Omental fat pad (tissue), 4 donors: ENCODE data around the gene ZBTB17. TPM values are rescaled to one million over a fixed set of nuclear protein-coding genes. Genes with fewer than 3 reads are reported as not detected.
"Not testable (repeated sequence)": the region's sequence is repeated elsewhere in the genome, so short reads cannot be mapped to it uniquely, and the experiment has no call there.

Source experiments
- ATAC-seq: fragments of 150-250 bp; one replicate; pipeline ENCODE4 v1.9.1; 2016; ENCODE audit warnings: mild to moderate bottlenecking, moderate library complexity; ENCODE audit not compliant: low FRiP score
- DNase-seq: peaks from one replicate; pipeline ENCODE4 v3.0.0-alpha.2; 2019; ENCODE audit warnings: low spot score
- small RNA-seq: library from RNA; depleted of rRNA; stranded (forward); fragments of <200 nt; gene quantifications from one replicate; pipeline ENCODE3, GENCODE V24; 2016
- total RNA-seq, 4 donors: library from RNA; depleted of rRNA; stranded (reverse); fragments of >200 nt; gene quantifications; one replicate each; pipeline ENCODE4 v1.1.0, GENCODE V29; 2016
- TF ChIP-seq, protein P1 (sequence below), 3 donors: fragments of 450-650 bp; IDR thresholded peaks; one replicate each; pipeline ENCODE4 v1.5.1; 2016 to 2017; ENCODE audit warnings: antibody characterized with exemption in 3 of 3, mild to moderate bottlenecking in 3 of 3, moderate library complexity in 2 of 3

The ZBTB17 gene
- total RNA-seq, 4 donors from 2014 or later: 20.7 to 53.6 (median 27.8) TPM

DNA sequence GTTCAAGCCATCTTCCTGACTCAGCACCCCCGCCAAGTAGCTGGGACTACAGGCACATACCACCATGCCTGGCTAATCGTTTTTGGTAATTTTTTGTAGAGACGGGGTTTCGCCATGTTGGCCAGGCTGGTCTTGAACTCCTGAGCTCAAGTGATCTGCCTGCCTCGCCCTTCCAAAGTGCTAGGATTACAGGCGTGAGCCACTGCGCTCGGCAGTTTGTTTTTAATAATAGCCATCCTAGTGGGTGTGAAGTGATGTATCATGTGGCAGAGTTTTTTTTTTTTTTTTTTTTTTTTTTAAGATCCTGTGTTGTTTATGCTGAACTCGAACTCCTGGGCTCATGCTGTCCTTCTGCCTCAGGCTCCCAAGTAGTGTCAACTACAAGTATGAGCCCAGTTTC lies 76.6 kb downstream of the ZBTB17 start:
- DNase-seq: no peak
- TF ChIP-seq, protein P1, sequence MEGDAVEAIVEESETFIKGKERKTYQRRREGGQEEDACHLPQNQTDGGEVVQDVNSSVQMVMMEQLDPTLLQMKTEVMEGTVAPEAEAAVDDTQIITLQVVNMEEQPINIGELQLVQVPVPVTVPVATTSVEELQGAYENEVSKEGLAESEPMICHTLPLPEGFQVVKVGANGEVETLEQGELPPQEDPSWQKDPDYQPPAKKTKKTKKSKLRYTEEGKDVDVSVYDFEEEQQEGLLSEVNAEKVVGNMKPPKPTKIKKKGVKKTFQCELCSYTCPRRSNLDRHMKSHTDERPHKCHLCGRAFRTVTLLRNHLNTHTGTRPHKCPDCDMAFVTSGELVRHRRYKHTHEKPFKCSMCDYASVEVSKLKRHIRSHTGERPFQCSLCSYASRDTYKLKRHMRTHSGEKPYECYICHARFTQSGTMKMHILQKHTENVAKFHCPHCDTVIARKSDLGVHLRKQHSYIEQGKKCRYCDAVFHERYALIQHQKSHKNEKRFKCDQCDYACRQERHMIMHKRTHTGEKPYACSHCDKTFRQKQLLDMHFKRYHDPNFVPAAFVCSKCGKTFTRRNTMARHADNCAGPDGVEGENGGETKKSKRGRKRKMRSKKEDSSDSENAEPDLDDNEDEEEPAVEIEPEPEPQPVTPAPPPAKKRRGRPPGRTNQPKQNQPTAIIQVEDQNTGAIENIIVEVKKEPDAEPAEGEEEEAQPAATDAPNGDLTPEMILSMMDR (IDR thresholded peaks at IDR 0.05): no peak
- no peak for ATAC-seq

DNA sequence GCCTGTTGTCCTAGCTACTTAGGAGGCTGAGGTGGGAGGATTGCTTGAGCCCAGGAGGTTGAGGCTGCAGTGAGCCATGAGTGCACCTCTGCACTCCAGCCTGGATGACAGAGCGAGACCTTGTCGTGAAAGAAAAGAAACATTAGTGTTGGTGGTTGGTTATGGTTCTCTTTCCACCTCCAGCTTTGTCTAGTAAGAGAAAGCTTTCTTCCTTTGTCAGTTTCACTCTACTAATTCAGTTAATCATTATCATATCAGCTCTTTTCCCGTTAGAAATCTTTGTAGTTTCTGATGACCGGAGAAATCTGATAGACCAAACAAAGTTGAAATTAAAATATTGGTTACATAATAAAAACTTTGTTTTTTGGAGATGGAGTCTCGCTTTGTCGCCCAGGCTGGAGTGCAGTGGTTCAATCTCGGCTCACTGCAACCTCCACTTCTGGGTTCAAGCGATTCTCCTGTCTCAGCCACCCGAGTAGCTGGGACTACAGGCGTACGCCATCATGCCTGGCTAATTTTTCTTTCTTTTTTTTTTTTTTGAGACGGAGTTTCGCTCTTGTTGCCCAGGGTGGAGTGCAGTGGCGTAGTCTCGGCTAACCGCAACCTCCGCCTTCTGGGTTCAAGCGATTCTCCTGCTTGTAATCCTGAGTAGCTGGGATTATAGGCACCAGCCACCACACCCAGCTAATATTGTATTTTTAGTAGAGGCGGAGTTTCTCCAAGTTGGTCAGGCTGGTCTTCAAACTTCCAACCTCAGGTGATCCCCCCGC lies 78.9 kb downstream of the ZBTB17 start:
- not testable (repeated sequence) for ATAC-seq

DNA sequence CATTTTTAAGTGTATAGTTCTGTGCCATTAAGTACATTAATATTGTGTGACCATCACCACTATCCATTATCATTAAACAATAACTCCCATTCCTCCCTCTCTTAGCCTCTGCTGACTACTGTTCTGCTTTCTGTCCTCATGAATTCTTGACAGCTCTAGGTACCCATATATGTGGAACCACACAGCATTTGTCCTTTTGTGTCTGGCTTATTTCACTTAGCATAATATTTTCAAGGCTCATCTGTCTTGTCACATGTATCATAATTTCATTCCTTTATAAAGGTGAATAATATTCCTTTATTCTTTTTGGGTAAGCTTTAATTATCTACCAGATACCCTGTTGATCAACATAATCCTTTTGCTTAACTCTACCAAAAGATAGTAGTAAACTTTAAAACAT lies 80.7 kb downstream of the ZBTB17 start:
- DNase-seq (no peak), ATAC-seq (no peak)
- TF ChIP-seq, protein P1 (IDR thresholded peaks at IDR 0.05): no peak

More for the DNA sequence above, 78.9 kb downstream of the ZBTB17 start:
- DNase-seq: not testable (repeated sequence)

DNA sequence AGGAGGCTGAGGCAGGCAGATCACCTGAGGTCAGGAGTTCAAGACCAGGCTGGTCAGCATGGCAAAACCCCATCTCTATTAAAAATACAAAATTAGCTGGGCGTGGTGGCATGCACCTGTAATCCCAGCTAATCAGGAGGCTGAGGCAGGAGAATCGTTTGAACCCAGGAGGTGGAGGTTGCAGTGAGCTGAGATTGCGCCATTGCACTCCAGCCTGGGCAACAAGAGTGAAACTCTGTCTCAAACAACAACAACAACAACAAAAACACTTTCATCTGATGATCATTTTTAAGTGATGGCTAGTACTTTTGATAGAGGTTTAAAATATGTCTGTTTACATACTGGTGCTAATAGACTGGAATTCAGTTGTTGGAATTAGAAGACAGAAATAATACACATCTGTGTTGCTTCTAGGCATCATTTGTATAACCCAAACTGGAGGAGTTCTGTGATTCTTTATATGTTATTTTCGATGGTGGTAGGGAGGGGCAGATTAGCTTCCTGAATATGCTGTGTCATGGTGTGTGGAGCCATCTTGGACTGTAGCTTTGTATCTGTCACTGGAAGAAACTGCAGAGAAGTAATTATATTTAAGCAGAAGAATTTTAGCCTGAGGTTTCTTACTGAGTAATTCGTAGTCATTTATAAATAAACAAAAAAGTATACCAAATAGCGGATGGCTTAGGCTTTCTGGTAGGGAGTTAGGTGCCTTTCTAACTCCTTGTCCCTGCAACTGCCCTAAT lies 82.9 kb downstream of the ZBTB17 start:
- DNase-seq, ATAC-seq: not testable (repeated sequence)

Small RNAs within 50 kb of the gene (small RNA-seq; reads per million reads assigned to genes)
- gene AL034555.1: not detected
- gene AL355994.1: not detected
- gene AL355994.5: not detected

Other genes starting within 250 kb of the ZBTB17 start
- 10 to 100 TPM in 1 of 4 donors, 1 to 10 TPM in 2, under 1 TPM in 1; 0.82 to 13.1 (median 2.0) TPM for gene SLC25A34, start 239.8 kb downstream of the ZBTB17 start, total RNA-seq
- not detected for gene TMEM82, start 233.6 kb downstream of the ZBTB17 start, total RNA-seq
- gene FBLIM1, start 217.3 kb downstream of the ZBTB17 start, total RNA-seq: 10 to 100 TPM; 10.4 to 34.0 (median 17.4) TPM
- 1 to 10 TPM in 2 of 4 donors, under 1 TPM in 2; 0.63 to 1.9 (median 0.95) TPM for gene UQCRHL, start 168.5 kb downstream of the ZBTB17 start, total RNA-seq
- gene SPEN, start 128.4 kb downstream of the ZBTB17 start, total RNA-seq: 10 to 100 TPM; 33.4 to 64.0 (median 51.5) TPM
- gene SRARP, start 28.1 kb upstream of the ZBTB17 start, total RNA-seq: not detected
- gene HSPB7, start 41.9 kb upstream of the ZBTB17 start, total RNA-seq: 100 to 1,000 TPM in 3 of 4 donors, 10 to 100 TPM in 1; 65.7 to 157 (median 128) TPM
- 1 to 10 TPM in 2 of 4 donors, under 1 TPM in 2; 0.37 to 2.4 (median 1.0) TPM for gene CLCNKA, start 45.9 kb upstream of the ZBTB17 start, total RNA-seq
- 1 to 10 TPM in 2 of 4 donors, under 1 TPM in 1, not detected in 1; 0.38 to 2.2 (median 1.6) TPM for gene CLCNKB, start 67.7 kb upstream of the ZBTB17 start, total RNA-seq
- gene FAM131C, start 97.5 kb upstream of the ZBTB17 start, total RNA-seq: not detected
- gene EPHA2, start 180.0 kb upstream of the ZBTB17 start, total RNA-seq: 10 to 100 TPM; 15.3 to 41.8 (median 28.6) TPM
- gene ARHGEF19, start 236.6 kb upstream of the ZBTB17 start, total RNA-seq: 10 to 100 TPM in 1 of 4 donors, 1 to 10 TPM in 3; 2.6 to 10.6 (median 3.9) TPM